Colonic mucosa (tissue), 4 donors: ENCODE data around the gene CNDP1. TPM values are rescaled to one million over a fixed set of nuclear protein-coding genes. Genes with fewer than 3 reads are reported as not detected.

ENCODE experiments used
- DNase-seq: peaks from one replicate; pipeline ENCODE4 v3.0.0-alpha.2; 2020
- H3K27ac ChIP-seq: fragments of 200-600 bp; one replicate; pipeline ENCODE4 v1.8.0; 2021
- H3K27me3 ChIP-seq: fragments of 200-600 bp; one replicate; pipeline ENCODE4 v1.8.0; 2021
- H3K36me3 ChIP-seq: fragments of 200-600 bp; one replicate; pipeline ENCODE4 v1.8.0; 2021
- H3K4me1 ChIP-seq: fragments of 200-600 bp; one replicate; pipeline ENCODE4 v1.8.0; 2021; ENCODE audit warnings: mild to moderate bottlenecking
- H3K4me3 ChIP-seq: fragments of 200-600 bp; one replicate; pipeline ENCODE4 v1.8.0; 2021
- H3K9ac ChIP-seq, 2 donors: one replicate each; pipeline ENCODE4 v1.7.0; 2013; ENCODE audit warnings: control low read depth in 2 of 2, low read depth in 2 of 2, low read length in 2 of 2
- H3K9me3 ChIP-seq: fragments of 200-600 bp; one replicate; pipeline ENCODE4 v1.8.0; 2021
- CTCF ChIP-seq: fragments of 200-600 bp; IDR thresholded peaks from one replicate; pipeline ENCODE4 v1.8.0; 2022; ENCODE audit warnings: antibody characterized with exemption, mild to moderate bottlenecking
- intact Hi-C: fragments of 100-400 bp; cut with DNase I; formaldehyde crosslinking; loops from one replicate; pipeline ENCODE4 v1.14.1; 2022
- total RNA-seq, 2 donors: library from RNA; stranded (reverse); fragmentation: NEBNext Ultra II Directional in 1 of 2; extraction: Animal tissue kit (Norgen Biotek cat#: 25700) in 1 of 2; gene quantifications; one replicate each; pipeline ENCODE4 v1.2.1, GENCODE V29; 2021
- donor health status: healthy.
- donor health status: DM: no; HTN: no; CAD: no.
- donor health status: DM: no; HTN: no; CAD: no.

CNDP1 gene
- total RNA-seq, 2 donors from 2014 or later = 0.10 TPM; not detected in 1

DNA sequence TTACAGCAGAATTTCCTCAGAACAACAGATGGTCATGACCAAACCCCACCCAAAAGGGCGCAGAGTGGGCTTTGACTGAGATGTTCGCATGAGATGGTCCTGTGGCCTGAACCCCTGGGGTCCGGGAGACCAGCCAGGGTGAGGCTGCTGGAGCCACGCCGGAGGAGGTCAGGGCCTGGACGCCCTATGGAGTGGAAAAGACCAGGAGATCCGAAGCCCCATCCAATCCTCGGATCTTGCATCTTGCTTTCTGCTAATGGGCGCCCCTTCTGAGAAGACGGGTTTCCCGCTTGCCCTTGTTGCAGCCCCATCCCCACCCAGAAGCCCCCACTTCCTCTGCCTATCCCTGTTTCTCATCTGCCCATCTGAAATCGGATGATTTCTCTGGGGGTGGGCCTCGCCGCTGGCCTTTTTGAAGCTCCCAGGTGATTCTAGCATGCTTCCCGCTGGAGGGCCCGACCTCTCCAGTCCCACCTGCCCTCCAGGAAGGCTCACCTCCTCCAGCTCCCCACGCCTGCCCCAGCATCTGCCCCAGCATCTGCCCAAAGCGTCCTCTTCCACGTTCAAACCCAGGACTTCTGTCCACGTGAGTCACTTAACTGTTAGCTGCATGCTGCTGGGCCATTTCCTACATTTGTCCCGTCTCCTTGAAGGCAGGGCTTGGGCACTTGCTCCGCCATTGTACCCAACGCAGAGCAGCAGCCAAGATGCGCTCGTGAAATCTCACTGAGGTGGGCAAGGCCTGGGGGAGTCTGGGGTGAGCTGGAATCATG, 4.3 kb upstream of the CNDP1 start:
- no peak overlapping the region for H3K27ac ChIP-seq
- no peak for TF ChIP-seq CTCF
- no peaks in the 10 kb centered on the region for H3K27me3 ChIP-seq
- intact Hi-C loops = no loop called here
- H3K4me1 ChIP-seq = no peaks in the 10 kb centered on the region
- no peak overlapping the region for H3K4me3 ChIP-seq
- no peak for DNase-seq
- no peaks in the 10 kb centered on the region for H3K9me3 ChIP-seq
- H3K36me3 ChIP-seq = no peaks in the 10 kb centered on the region
- no peak overlapping the region for H3K9ac ChIP-seq

DNA sequence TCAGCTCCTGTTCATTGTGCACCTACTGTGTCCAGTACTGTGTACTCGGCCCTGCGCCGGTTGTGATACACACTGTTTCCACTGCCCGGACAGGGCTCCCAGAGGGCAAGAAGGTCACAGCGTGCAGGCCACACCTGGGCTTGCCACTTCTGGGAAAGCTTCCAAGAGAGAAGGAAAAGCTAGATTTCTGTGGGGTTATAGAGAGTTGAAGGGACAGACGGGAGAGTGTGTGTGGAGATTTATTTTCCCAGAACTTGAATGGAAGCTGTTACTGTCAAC, 3.8 kb upstream of the CNDP1 start:
- no peak for TF ChIP-seq CTCF
- no peaks in the 10 kb centered on the region for H3K27me3 ChIP-seq
- no peaks in the 10 kb centered on the region for H3K4me1 ChIP-seq
- no peak overlapping the region for H3K4me3 ChIP-seq
- no peak overlapping the region for H3K9ac ChIP-seq
- no peak overlapping the region for H3K27ac ChIP-seq
- intact Hi-C loops = no loop called here
- no peaks in the 10 kb centered on the region for H3K9me3 ChIP-seq
- DNase-seq = no peak
- H3K36me3 ChIP-seq = no peaks in the 10 kb centered on the region

DNA sequence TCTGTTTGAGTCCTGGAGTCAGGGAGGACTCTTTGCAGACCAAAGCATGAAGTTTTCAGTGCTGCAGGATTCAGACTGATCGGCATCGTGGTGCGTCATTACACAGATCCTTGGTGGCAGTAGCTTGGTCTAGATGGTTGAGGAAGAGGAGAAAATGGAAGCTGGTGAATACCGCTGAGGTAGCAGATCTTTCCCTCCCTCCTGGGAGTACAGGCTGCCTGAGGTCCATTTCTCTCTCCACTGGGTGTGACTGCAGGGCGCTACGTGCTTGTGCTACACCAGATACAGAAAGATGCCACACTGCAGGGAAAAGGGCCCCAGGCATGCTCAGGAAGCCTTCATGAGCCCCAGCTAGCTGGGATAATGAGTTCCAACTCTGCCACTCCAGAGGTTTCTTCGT, 3.3 kb upstream of the CNDP1 start:
- intact Hi-C loops = no loop called here
- TF ChIP-seq CTCF = no peak
- no peak overlapping the region for H3K27ac ChIP-seq

DNA sequence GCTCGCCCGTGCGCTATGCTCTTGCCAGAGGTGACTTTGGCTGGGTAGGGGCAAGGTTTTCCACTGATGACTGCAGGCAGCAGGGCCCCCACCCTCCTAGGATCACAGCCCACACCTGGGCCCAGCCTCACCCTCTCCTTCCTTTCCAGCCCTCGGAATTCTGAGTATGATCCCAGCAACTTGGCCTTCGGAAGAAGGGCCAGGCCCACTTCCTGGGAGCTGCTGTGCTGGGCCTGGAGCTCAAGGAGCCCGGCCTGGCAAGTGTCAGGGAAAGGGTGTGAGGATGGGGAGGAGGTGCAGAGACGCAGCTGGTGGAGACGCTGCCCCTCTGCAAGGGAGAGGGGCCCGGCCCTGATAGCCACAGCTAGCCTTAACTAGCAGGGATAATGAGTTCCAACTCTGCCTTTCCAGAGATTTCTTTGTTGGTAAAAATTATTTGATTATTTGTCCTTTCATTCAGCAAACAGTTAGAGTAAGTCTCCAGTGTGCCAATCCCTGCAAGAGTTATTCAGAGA, 1.7 kb upstream of the CNDP1 start:
- Histone ChIP-seq H3K4me3 (no peak overlapping the region), H3K27ac (no peak overlapping the region), H3K9me3 (no peaks in the 10 kb centered on the region), H3K4me1 (no peaks in the 10 kb centered on the region), H3K9ac (no peak overlapping the region), H3K27me3 (no peaks in the 10 kb centered on the region), H3K36me3 (no peaks in the 10 kb centered on the region)
- no peak for TF ChIP-seq CTCF
- intact Hi-C loops = no loop called here
- no peak for DNase-seq

More for the DNA sequence above, 3.3 kb upstream of the CNDP1 start:
- no peak overlapping the region for H3K9ac ChIP-seq
- no peak for DNase-seq
- H3K4me1 ChIP-seq = no peaks in the 10 kb centered on the region
- H3K4me3 ChIP-seq = no peak overlapping the region
- no peaks in the 10 kb centered on the region for H3K27me3 ChIP-seq
- H3K36me3 ChIP-seq = no peaks in the 10 kb centered on the region
- no peaks in the 10 kb centered on the region for H3K9me3 ChIP-seq

DNA sequence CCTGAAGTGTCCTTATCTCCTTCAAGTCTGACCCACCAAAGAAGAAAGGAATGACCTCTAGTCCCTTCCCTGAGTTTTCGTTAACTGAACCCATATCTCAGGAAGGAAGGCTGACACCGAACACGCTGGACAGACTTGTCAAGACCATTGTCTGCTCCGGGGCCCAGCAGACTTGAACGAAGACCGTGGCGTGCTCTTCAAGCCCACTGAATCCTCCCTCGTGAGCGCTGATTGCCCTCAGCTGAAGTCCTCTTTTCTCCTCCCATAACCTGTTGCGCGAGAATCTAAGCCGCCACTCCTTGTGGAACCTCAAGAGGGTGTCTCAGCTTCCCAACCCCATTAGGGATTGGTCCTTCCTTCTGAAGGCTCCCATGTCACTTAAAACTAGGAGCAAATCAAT, 634 bp upstream of the CNDP1 start:
- H3K4me3 ChIP-seq = no peak overlapping the region
- H3K27me3 ChIP-seq = no peaks in the 10 kb centered on the region
- intact Hi-C loops = no loop called here
- no peak for DNase-seq
- H3K9ac ChIP-seq = no peak overlapping the region
- no peak for TF ChIP-seq CTCF
- no peak overlapping the region for H3K27ac ChIP-seq
- H3K9me3 ChIP-seq = no peaks in the 10 kb centered on the region
- H3K4me1 ChIP-seq = no peaks in the 10 kb centered on the region
- H3K36me3 ChIP-seq = no peaks in the 10 kb centered on the region
